ENCODE data around the gene KRT7. TPM values are rescaled to one million over a fixed set of nuclear protein-coding genes. Genes with fewer than 3 reads are reported as not detected.

Gene KRT7
- total and polyA plus RNA-seq, 5 donors: 0.16 to 3.0 (median 1.0) TPM; not detected in 1

DNA sequence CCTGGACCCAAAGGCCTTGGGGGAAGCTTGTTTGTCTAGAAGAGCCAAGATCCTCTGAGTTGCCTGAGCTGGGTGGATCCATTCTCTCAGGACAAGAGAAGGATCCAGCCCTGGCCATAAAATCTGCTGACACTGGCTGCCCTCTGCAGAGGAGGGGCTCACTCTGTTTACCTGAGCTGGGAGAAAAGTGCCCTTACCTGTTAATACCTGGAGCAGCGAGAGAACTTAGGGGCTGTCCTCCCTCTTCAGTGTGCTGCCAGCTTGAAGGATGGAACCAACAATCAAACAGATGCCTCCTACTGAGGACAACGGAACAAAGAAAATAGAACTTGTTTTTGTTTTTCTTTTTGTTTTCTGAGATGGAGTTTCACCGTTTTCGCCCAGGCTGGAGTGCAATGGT is 7.3 kb upstream of the KRT7 start:
- no peak overlapping the region for H3K27ac ChIP-seq (ENCODE audit: low read length)
- no peak for ATAC-seq
- H3K4me3 ChIP-seq (ENCODE audit: low read length): no peak overlapping the region
- intact Hi-C loops (cut with DNase I): no loop called here
- no peaks in the 10 kb centered on the region for H3K27me3 ChIP-seq (ENCODE audit: control insufficient read depth, insufficient read depth)
- no peaks in the 10 kb centered on the region for H3K9me3 ChIP-seq (ENCODE audit: control insufficient read depth, low read length)
- 90% methylated on average over 4 of the region's 4 CpGs for WGBS
- H3K4me1 ChIP-seq (ENCODE audit: control insufficient read depth, insufficient read depth, low read length): no peaks in the 10 kb centered on the region
- no peak for DNase-seq

DNA sequence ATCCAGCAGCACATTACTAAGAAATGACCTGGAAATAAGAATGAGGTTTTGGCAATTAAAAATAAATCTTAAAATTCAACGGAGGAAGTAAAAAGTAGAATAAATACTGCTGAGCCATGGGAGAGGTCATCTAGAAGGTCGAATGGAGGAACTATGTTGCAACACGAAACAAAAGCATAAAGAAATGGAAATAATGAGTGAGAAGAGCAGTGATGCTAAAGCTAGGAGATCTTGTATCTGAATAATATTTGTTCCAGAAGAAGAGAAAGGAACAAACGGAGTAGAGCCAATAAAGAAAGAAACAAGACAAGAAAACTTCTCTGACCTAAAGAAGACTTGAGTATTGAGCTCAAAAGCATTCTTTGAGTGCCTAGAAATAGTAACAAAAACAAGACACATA is 6.6 kb upstream of the KRT7 start:
- intact Hi-C loops (cut with DNase I): no loop called here
- Histone ChIP-seq H3K27me3 (ENCODE audit: control insufficient read depth, insufficient read depth) (no peaks in the 10 kb centered on the region), H3K4me3 (ENCODE audit: low read length) (no peak overlapping the region), H3K4me1 (ENCODE audit: control insufficient read depth, insufficient read depth, low read length) (no peaks in the 10 kb centered on the region), H3K9me3 (ENCODE audit: control insufficient read depth, low read length) (no peaks in the 10 kb centered on the region), H3K27ac (ENCODE audit: low read length) (no peak overlapping the region)
- ATAC-seq (no peak), DNase-seq (no peak)
- 51% methylated on average over 4 of the region's 4 CpGs for WGBS

DNA sequence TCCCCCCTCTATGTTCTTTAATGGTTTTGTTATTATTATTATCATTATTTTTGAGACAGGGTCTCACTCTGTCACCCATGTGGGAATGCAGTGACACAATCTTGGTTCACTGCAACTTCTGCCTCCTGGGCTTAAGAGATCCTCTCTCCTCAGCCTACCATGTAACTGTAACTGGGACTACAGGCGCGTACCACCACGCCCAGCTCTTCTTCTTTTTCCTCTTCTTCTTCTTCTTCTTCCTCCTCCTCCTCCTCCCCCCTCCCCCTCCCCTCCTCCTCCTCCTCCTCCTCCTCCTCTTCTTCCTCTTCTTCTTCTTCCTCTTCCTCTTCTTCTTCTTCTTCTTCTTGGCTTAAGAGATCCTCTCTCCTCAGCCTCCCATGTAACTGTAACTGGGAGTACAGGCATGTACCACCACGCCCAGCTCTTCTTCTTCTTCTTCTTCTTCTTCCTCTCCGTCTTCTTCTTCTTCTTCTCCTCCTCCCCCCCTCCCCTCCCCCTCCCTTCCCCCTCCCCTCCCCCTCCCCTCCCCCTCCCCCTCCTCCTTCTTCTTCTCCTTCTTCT is 5.4 kb upstream of the KRT7 start:
- H3K27me3 ChIP-seq (ENCODE audit: control insufficient read depth, insufficient read depth): no peaks in the 10 kb centered on the region
- no peaks in the 10 kb centered on the region for H3K4me1 ChIP-seq (ENCODE audit: control insufficient read depth, insufficient read depth, low read length)
- H3K9me3 ChIP-seq (ENCODE audit: control insufficient read depth, low read length): no peaks in the 10 kb centered on the region
- no peak overlapping the region for H3K4me3 ChIP-seq (ENCODE audit: low read length)
- intact Hi-C loops (cut with DNase I): no loop called here
- ATAC-seq: no peak
- no peak for DNase-seq
- H3K27ac ChIP-seq (ENCODE audit: low read length): no peak overlapping the region
- WGBS: 82% methylated on average over 5 of the region's 5 CpGs

DNA sequence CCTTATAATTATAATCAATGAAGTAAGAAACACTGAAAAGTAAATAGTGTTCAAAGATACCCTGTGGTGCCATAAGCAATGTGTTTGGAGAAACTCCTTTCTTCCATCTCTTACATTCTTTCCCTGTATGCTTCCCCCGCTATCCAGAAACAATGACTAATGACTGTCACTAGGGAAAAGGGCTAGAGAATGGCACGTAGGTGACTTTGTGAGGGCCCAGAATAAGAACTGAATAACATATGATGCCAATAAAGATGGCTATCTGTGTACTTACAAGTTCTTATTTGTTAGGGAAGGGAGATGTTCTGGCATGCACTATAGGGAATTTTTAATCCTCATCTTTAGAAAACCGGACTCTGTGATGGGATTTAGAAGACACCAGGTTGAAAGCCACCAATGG is 4.7 kb upstream of the KRT7 start:
- intact Hi-C loops (cut with DNase I): no loop called here
- Histone ChIP-seq H3K27me3 (ENCODE audit: control insufficient read depth, insufficient read depth) (no peaks in the 10 kb centered on the region), H3K27ac (ENCODE audit: low read length) (no peak overlapping the region), H3K4me1 (ENCODE audit: control insufficient read depth, insufficient read depth, low read length) (no peaks in the 10 kb centered on the region), H3K9me3 (ENCODE audit: control insufficient read depth, low read length) (no peaks in the 10 kb centered on the region), H3K4me3 (ENCODE audit: low read length) (no peak overlapping the region)
- DNase-seq (no peak), ATAC-seq (no peak)
- WGBS: 44% methylated on average over 3 of the region's 3 CpGs

DNA sequence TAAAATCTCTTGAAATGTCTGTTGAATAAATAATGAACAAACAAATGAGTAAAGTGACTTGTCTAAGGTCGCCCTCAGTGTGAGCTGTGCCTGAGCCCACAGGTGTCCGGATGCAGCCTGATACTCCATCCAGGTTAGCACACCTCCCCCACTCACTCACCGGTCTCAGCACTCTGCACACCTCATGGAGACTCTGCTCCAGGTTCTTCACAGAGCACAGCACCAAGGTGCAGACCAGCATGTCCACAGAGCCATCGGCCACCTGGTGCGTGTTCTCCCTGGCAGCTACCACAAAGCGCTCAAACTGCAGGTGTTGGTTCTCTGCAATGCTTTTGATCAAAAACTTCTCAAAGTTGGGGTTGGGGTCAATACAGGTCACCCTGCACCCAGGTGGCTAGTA is 4.1 kb upstream of the KRT7 start:
- DNase-seq: no peak
- no peak overlapping the region for H3K27ac ChIP-seq (ENCODE audit: low read length)
- ATAC-seq: no peak
- no peak overlapping the region for H3K4me3 ChIP-seq (ENCODE audit: low read length)
- 96% methylated on average over 6 of the region's 6 CpGs for WGBS
- H3K9me3 ChIP-seq (ENCODE audit: control insufficient read depth, low read length): no peaks in the 10 kb centered on the region
- H3K4me1 ChIP-seq (ENCODE audit: control insufficient read depth, insufficient read depth, low read length): no peaks in the 10 kb centered on the region
- intact Hi-C loops (cut with DNase I): no loop called here
- no peaks in the 10 kb centered on the region for H3K27me3 ChIP-seq (ENCODE audit: control insufficient read depth, insufficient read depth)

DNA sequence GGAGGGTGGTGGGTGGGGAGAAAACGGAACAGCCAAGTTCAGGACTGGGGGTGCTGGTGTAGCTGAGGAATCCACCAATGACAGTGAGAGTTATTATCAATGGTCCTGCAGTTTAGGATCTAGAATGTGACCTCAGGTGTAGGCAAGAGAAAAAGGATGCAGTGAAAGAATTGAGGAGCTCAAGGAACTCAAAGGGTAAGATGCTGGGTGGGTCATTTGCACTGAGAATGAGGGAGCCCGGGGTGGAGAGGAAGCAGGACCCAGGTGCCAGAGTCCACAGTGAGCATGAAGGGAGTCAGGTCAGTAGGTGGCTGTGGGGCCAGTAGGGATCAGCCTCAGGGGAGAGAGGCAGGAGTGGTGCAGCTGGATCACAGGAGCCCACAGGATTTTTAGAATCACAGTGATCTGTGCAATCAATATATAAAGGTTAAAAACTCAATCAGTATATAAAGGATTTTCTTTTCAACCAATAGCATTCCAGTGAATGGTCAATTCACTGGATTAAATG is 3.2 kb upstream of the KRT7 start:
- H3K9me3 ChIP-seq (ENCODE audit: control insufficient read depth, low read length): no peaks in the 10 kb centered on the region
- H3K4me3 ChIP-seq (ENCODE audit: low read length): no peak overlapping the region
- H3K27ac ChIP-seq (ENCODE audit: low read length): no peak overlapping the region
- ATAC-seq: no peak
- WGBS: 74% methylated on average over 2 of the region's 2 CpGs
- DNase-seq: no peak
- intact Hi-C loops (cut with DNase I): no loop called here
- no peaks in the 10 kb centered on the region for H3K4me1 ChIP-seq (ENCODE audit: control insufficient read depth, insufficient read depth, low read length)
- no peaks in the 10 kb centered on the region for H3K27me3 ChIP-seq (ENCODE audit: control insufficient read depth, insufficient read depth)

DNA sequence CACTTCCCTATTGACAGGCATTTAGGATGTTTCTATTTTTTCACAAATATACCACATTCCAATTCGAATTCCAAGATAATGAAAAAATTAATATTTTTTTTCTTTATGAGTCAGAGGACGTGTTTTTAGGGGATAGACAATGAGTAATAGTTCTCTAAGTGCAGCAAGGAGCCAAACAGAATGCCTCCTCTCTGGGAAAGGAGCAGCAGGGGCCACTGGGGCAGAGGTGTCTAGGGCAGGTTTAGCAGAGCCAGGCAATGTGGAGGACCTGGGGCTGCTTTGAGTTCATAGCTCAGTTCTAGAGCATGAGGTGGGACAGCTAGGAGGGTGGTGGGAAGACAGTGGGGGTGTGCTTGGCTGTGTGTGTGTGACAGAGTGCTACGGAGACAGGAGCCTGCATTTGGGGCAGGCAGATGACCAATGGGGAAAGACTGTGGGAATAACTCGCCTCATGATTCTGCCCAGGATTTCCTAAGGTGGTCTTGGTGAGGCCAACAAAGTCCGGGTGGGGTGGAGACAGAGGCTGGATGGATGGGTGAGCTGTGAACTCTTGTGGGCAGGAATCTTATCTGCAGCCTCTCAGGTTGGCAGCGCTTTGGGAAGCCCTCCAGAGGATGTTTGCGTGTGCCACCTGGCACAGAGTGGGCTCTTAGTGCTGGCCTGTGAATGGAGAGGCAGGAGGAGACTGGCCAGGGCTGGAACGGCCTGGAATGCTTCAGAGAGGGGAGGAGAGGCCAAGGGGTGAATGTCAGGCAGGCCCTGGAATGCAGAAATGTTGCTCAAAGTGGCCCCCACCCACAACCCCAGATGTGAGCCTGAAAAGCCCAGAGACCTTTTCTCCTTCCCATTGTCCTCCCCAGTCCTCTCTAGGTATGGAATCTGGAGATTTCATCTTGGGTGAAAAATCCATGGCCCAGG is 2.4 kb upstream of the KRT7 start:
- no peak for DNase-seq
- Histone ChIP-seq H3K4me3 (ENCODE audit: low read length) (no peak overlapping the region), H3K27me3 (ENCODE audit: control insufficient read depth, insufficient read depth) (no peaks in the 10 kb centered on the region), H3K9me3 (ENCODE audit: control insufficient read depth, low read length) (no peaks in the 10 kb centered on the region), H3K4me1 (ENCODE audit: control insufficient read depth, insufficient read depth, low read length) (no peaks in the 10 kb centered on the region), H3K27ac (ENCODE audit: low read length) (no peak overlapping the region)
- WGBS: 44% methylated on average over 8 of the region's 8 CpGs
- intact Hi-C loops (cut with DNase I): no loop called here
- ATAC-seq: peak; percentile 35 to 39

DNA sequence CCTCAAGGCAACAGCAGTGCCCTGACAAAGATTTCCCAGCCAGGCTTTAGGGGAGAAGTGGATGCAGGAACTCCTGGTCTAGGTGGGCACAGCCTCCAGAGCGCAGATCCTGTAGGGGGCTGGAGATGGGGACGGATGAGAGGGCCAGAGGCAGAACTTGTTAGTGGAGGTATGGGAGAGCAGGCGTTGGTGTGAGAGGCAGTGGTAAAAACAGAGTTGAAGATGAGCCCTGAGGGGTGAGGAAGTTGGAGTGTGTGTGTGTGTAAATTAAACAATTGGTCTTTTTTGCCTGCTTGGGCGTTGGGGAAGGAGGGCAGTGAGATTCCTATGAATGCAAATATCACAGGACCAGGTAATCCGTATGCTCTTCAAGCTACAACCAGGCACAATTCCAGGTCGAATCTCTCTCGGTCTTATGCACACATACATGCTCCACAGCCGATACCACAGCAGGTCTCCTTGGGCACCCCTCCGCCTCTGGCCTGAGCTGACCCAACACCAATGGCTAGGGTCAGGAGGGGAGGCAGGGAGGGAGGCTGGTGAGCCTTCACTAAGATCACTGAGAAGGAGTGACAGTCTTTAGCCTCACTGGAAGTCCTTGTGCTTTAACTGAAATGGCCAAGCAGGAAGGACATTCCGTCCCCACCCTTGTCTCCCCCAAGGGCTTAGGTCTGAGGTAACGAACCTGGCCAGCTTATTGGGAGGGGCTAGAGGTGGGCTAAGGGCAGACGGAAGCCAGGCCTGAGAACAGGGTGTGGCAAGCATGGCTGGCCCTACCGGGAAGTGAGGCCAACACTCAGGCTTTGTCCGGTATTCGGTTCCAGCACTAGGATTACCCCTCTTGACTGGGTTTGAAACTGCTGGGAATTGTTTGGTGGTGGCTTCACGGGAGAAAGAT is 1.5 kb upstream of the KRT7 start:
- Histone ChIP-seq H3K4me3 (ENCODE audit: low read length) (no peak overlapping the region), H3K27ac (ENCODE audit: low read length) (no peak overlapping the region), H3K9me3 (ENCODE audit: control insufficient read depth, low read length) (no peaks in the 10 kb centered on the region), H3K27me3 (ENCODE audit: control insufficient read depth, insufficient read depth) (no peaks in the 10 kb centered on the region), H3K4me1 (ENCODE audit: control insufficient read depth, insufficient read depth, low read length) (no peaks in the 10 kb centered on the region)
- WGBS: 81% methylated on average over 16 of the region's 16 CpGs
- intact Hi-C loops (cut with DNase I): no loop called here
- DNase-seq (no peak), ATAC-seq (peak in 1 of 2 donors; percentile 15)

DNA sequence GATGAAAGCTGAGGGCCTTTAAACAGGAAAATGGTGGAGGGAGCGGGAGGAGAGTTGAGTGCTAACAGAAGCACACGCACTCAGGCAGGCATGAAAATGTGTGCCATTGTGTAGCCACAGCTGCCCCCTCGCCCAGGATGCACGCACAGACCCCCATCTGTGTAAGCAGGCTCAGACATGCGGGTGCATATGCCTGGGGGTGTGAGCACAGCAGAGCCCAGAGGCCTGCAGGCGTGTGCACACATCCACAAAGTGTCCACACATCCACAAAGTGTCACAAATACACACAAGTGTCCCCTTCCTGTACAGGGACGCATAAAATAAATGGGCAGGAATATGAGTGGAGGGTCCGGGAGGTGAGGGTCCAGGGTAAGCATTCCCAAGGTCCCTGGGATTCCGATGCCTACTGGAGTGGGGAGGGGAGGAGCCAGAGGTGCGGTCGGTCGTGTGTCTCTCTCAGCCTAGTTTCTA is 805 bp upstream of the KRT7 start:
- H3K9me3 ChIP-seq (ENCODE audit: control insufficient read depth, low read length): no peaks in the 10 kb centered on the region
- H3K27ac ChIP-seq (ENCODE audit: low read length): no peak overlapping the region
- DNase-seq: no peak
- intact Hi-C loops (cut with DNase I): no loop called here
- no peaks in the 10 kb centered on the region for H3K27me3 ChIP-seq (ENCODE audit: control insufficient read depth, insufficient read depth)
- no peak overlapping the region for H3K4me3 ChIP-seq (ENCODE audit: low read length)
- H3K4me1 ChIP-seq (ENCODE audit: control insufficient read depth, insufficient read depth, low read length): no peaks in the 10 kb centered on the region
- WGBS: 58% methylated on average over 12 of the region's 12 CpGs
- ATAC-seq: no peak

DNA sequence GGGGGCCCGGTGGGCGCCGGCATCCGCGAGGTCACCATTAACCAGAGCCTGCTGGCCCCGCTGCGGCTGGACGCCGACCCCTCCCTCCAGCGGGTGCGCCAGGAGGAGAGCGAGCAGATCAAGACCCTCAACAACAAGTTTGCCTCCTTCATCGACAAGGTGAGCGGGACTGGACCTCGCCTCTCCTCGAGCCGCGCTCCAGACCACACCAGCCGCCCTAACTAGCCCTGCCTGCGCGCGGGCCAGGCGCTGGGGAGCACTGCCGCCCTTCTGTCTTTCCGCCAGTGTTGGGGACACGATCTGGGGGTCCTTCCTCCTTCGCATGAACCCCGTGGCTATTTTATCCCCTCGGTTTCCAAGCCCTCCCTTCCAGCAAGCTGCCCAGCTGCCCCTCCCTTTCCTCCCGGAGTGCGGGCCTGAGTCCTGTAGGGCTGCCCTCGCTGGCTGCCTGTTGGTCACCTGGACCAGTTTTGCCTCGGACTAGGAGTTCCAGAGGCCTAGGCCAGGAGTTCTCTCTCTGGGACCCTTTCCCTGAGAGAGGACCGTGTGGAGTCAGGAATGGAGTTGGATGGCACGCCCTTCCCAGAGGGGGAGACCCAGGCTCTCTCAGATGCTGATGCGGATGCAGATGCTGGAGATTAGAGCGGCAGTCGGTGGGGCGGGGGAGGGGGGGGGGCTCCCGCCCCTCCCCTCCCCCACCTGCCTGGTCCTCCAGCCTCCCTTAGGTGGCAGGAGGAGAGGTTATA is 592 bp downstream of the KRT7 start:
- no peak for DNase-seq
- no peaks in the 10 kb centered on the region for H3K27me3 ChIP-seq (ENCODE audit: control insufficient read depth, insufficient read depth)
- no peak overlapping the region for H3K4me3 ChIP-seq (ENCODE audit: low read length)
- H3K9me3 ChIP-seq (ENCODE audit: control insufficient read depth, low read length): no peaks in the 10 kb centered on the region
- no peaks in the 10 kb centered on the region for H3K4me1 ChIP-seq (ENCODE audit: control insufficient read depth, insufficient read depth, low read length)
- 14% methylated on average over 40 of the region's 40 CpGs for whole genome bisulfite sequencing
- intact Hi-C loops (cut with DNase I): no loop called here
- no peak for ATAC-seq
- H3K27ac ChIP-seq (ENCODE audit: low read length): no peak overlapping the region
